ENCODE results near the gene TBC1D17. TPM values are rescaled to one million over a fixed set of nuclear protein-coding genes. Genes with fewer than 3 reads are reported as not detected.

The TBC1D17 gene
- total and polyA plus RNA-seq, 10 of the 15 experiments (the other 5 are each of a cell fraction or from before 2014, with no cell fraction given) = 0.42 to 20.4 (median 11.2) TPM

GRCh38 chr19:49877020-49877878 is at the start of gene TBC1D17, which contains the start of gene AKT1S1 (continued):
- TF ChIP-seq ZBTB40 (IDR thresholded peaks at IDR 0.05; ENCODE audit: borderline replicate concordance) (peak; percentile 91), IRF3 (IDR thresholded peaks at IDR 0.05) (no peak; the same call in 1 of the 2 replicates), NFYA (IDR thresholded peaks at IDR 0.05; ENCODE audit: borderline replicate concordance, low read depth, low read length) (no peak), PAX8 (IDR thresholded peaks at IDR 0.05) (no peak), YY1 (IDR thresholded peaks at IDR 0.05; ENCODE audit: low read depth, low read length) (peak; percentile 95), ZNF217 (IDR thresholded peaks at IDR 0.05) (no peak), ATF2 (IDR thresholded peaks at IDR 0.05; ENCODE audit: low read length) (no peak), RAD51 (IDR thresholded peaks at IDR 0.05) (peak; percentile 98), MEF2B (IDR thresholded peaks at IDR 0.05; ENCODE audit: partially characterized antibody, poor library complexity, severe bottlenecking) (peak; percentile 8), CUX1 (IDR thresholded peaks at IDR 0.05; ENCODE audit: insufficient replicate concordance, low read depth, low read length) (no peak), IKZF2 (IDR thresholded peaks at IDR 0.05) (0 out of 4 replicates have a peak, but pooled peaks of 1 of the 2 experiments have one; percentile 11), JUNB (IDR thresholded peaks at IDR 0.05) (no peak; the same call in 1 of the 2 replicates), RELA (IDR thresholded peaks at IDR 0.05; ENCODE audit: borderline replicate concordance, partially characterized antibody) (peak; percentile 78), ESRRA (IDR thresholded peaks at IDR 0.05; ENCODE audit: low read length) (no peak)
- TF ChIP-seq, protein P1, sequence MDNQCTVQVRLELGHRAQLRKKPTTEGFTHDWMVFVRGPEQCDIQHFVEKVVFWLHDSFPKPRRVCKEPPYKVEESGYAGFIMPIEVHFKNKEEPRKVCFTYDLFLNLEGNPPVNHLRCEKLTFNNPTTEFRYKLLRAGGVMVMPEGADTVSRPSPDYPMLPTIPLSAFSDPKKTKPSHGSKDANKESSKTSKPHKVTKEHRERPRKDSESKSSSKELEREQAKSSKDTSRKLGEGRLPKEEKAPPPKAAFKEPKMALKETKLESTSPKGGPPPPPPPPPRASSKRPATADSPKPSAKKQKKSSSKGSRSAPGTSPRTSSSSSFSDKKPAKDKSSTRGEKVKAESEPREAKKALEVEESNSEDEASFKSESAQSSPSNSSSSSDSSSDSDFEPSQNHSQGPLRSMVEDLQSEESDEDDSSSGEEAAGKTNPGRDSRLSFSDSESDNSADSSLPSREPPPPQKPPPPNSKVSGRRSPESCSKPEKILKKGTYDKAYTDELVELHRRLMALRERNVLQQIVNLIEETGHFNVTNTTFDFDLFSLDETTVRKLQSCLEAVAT (IDR thresholded peaks at IDR 0.05) = peak; percentile 87
